K562 (cell line): Measurements from ENCODE around the gene LENG8. TPM values are rescaled to one million over a fixed set of nuclear protein-coding genes. Genes with fewer than 3 reads are reported as not detected.

Source experiments
- ATAC-seq: fragments of 200-7000 bp; cut with Tn5 transposase; 3 replicates; pipeline ENCODE4 v1.9.1; 2020; ENCODE audit warnings: moderate library complexity
- BruUV-seq: library from RNA; stranded (reverse); fragments of 400-500 nt; replicated peaks from 2 replicates; lab custom pipeline; 2021; lab: Mats Ljungman, UMichigan
- CTCF ChIA-PET: fragments of 300-600 bp; formaldehyde crosslinking; extraction: SDS; loops from one replicate; lab custom pipeline; 2021; ENCODE audit warnings: low intra/inter-chr PET ratio; lab: Yijun Ruan, JAX
- POLR2A ChIA-PET: fragments of 300-600, 350-650 bp; sonication (Branson Sonifier 250); formaldehyde crosslinking; extraction: SDS; loops from one replicate; lab custom pipeline; 2021; ENCODE audit warnings: antibody characterized with exemption, inconsistent platforms; lab: Yijun Ruan, JAX
- DNase-seq, 4 experiments: peaks; one replicate each; pipeline versions ENCODE4 v3.0.0 to v3.0.0-alpha.2; 2011 to 2018; ENCODE audit warnings: low spot score in 3 of 4, mixed read lengths in 3 of 4; ENCODE audit errors: extremely low read depth in 1 of 4
- FAIRE-seq: peaks from 2 replicates; lab custom pipeline; 2011; peaks lifted over from hg19 to GRCh38; lab: Jason Lieb, UNC
- H2AFZ ChIP-seq: 2 replicates; pipeline ENCODE4 v1.6.0; 2011; ENCODE audit warnings: low read depth, low read length, control low read depth, inconsistent platforms
- H3K27ac ChIP-seq: fragments of 200-600 bp; 3 replicates; pipeline ENCODE4 v1.8.0; 2011; ENCODE audit warnings: low read depth, mild to moderate bottlenecking, control low read depth, inconsistent platforms, low read length, moderate library complexity, mixed read lengths; ENCODE audit errors: extremely low read depth
- H3K27me3 ChIP-seq, 2 experiments: fragments of 300-600 bp in 1 of 2; 2 replicates in 1 of 2; 3 replicates in 1 of 2; pipeline versions ENCODE4 v1.6.0 to v1.8.0; 2011; ENCODE audit warnings: inconsistent platforms in 2 of 2, low read length in 2 of 2, mild to moderate bottlenecking in 1 of 2, mixed read lengths in 1 of 2, moderate library complexity in 1 of 2; ENCODE audit not compliant: control insufficient read depth in 2 of 2, insufficient read depth in 2 of 2
- H3K36me3 ChIP-seq: fragments of 300-600 bp; 3 replicates; pipeline ENCODE4 v1.8.0; 2011; ENCODE audit warnings: mild to moderate bottlenecking, low read length, inconsistent platforms; ENCODE audit not compliant: control insufficient read depth, insufficient read depth
- H3K4me1 ChIP-seq, 2 experiments: fragments of 200-600 bp in 1 of 2; replicated peaks in 1 of 2; 2 replicates in 1 of 2; 3 replicates in 1 of 2; pipeline versions ENCODE4 v1.5.1 to v1.8.0; 2011; ENCODE audit warnings: inconsistent platforms in 2 of 2, low read length in 2 of 2, mild to moderate bottlenecking in 1 of 2, mixed read lengths in 1 of 2, moderate library complexity in 1 of 2; ENCODE audit not compliant: control insufficient read depth in 2 of 2, insufficient read depth in 2 of 2
- H3K4me2 ChIP-seq: 2 replicates; pipeline ENCODE4 v1.6.1; 2011; ENCODE audit warnings: low read length, control low read depth, inconsistent platforms, mixed read lengths; ENCODE audit not compliant: insufficient read depth
- H3K4me3 ChIP-seq: fragments of 200-600 bp; sonication (generic), shearing (Covaris generic); 2 replicates; pipeline ENCODE4 v1.5.1; 2016; ENCODE audit warnings: control low read depth, inconsistent platforms
- H3K79me2 ChIP-seq: fragments of 200-600 bp; 3 replicates; pipeline ENCODE4 v1.8.0; 2011; ENCODE audit warnings: low read length, inconsistent platforms; ENCODE audit not compliant: control insufficient read depth, insufficient read depth
- H3K9ac ChIP-seq, 2 experiments: 2 replicates each; pipeline versions ENCODE4 v1.6.0 to v1.6.1; 2011; ENCODE audit warnings: low read depth in 2 of 2, low read length in 2 of 2, control low read depth in 1 of 2, inconsistent platforms in 1 of 2, mild to moderate bottlenecking in 1 of 2, mixed read lengths in 1 of 2; ENCODE audit not compliant: insufficient read depth in 1 of 2
- H3K9me1 ChIP-seq: one replicate; pipeline ENCODE4 v1.6.0; 2011; ENCODE audit warnings: inconsistent platforms, mild to moderate bottlenecking, low read length, moderate library complexity; ENCODE audit not compliant: control insufficient read depth, insufficient read depth
- H3K9me3 ChIP-seq: replicated peaks from 2 replicates; pipeline ENCODE4 v1.5.1; 2011; ENCODE audit warnings: low read depth, low read length, inconsistent platforms; ENCODE audit not compliant: control insufficient read depth, insufficient read depth
- H4K20me1 ChIP-seq: replicated peaks from 2 replicates; pipeline ENCODE4 v1.6.1; 2011; ENCODE audit warnings: low read length, inconsistent platforms, mixed read lengths; ENCODE audit not compliant: control insufficient read depth, insufficient read depth
- CHD2 ChIP-seq: IDR thresholded peaks from 2 replicates; pipeline ENCODE4 v1.6.1; 2011; ENCODE audit warnings: low read depth, low read length
- CXXC5 ChIP-seq: fragments of 250-450 bp; sonication (Bioruptor Pico); IDR thresholded peaks from 2 replicates; pipeline ENCODE4 v1.8.0; 2022; ENCODE audit warnings: inconsistent platforms, mild to moderate bottlenecking, moderate library complexity
- HDAC2 ChIP-seq: fragments of 450-650 bp; IDR thresholded peaks from 2 replicates; pipeline ENCODE4 v1.6.1; 2016; ENCODE audit warnings: mild to moderate bottlenecking
- MIER1 ChIP-seq: fragments of 450-650 bp; IDR thresholded peaks from 2 replicates; pipeline ENCODE4 v1.6.1; 2016; ENCODE audit warnings: antibody characterized with exemption, mild to moderate bottlenecking, low read depth
- NKRF ChIP-seq: fragments of 450-650 bp; IDR thresholded peaks from 2 replicates; pipeline ENCODE4 v1.6.1; 2016; ENCODE audit warnings: borderline replicate concordance
- YY1 ChIP-seq, 3 experiments: IDR thresholded peaks; 2 replicates each; pipeline ENCODE4 v1.6.1; 2011; ENCODE audit warnings: low read length in 2 of 3, mild to moderate bottlenecking in 2 of 3, moderate library complexity in 2 of 3, borderline replicate concordance in 1 of 3, control low read depth in 1 of 3, low read depth in 1 of 3; ENCODE audit not compliant: insufficient read depth in 3 of 3, insufficient replicate concordance in 2 of 3, control insufficient read depth in 1 of 3, insufficient read length in 1 of 3; ENCODE audit errors: extremely low read depth in 1 of 3
- ZNF134 ChIP-seq: fragments of 250-450 bp; sonication (Bioruptor Pico); conservative IDR thresholded peaks from 2 replicates; pipeline ENCODE4 v1.4.0; 2020
- ZNF23 ChIP-seq: fragments of 250-450 bp; sonication (Bioruptor Pico); IDR thresholded peaks from 2 replicates; pipeline ENCODE4 v1.4.0; 2020; ENCODE audit warnings: mild to moderate bottlenecking
- ZNF3 ChIP-seq: fragments of 250-450 bp; sonication (Bioruptor Pico); IDR thresholded peaks from 2 replicates; pipeline ENCODE4 v1.5.0; 2021; ENCODE audit warnings: mild to moderate bottlenecking, moderate library complexity
- ZSCAN32 ChIP-seq: fragments of 450-650 bp; formaldehyde crosslinking; IDR thresholded peaks from 2 replicates; pipeline ENCODE4 v1.4.0; 2020; ENCODE audit warnings: mild to moderate bottlenecking, moderate library complexity
- WGBS: fragments of 100-300 bp; shearing (Covaris generic); methylation state at CpG from one replicate; pipeline ENCODE4 v1.1.6; 2016; ENCODE audit warnings: low coverage, mixed read lengths; ENCODE audit not compliant: insufficient coverage; ENCODE audit errors: missing lambda C conversion rate; 5-methylcytosine and 5-hydroxymethylcytosine counted together
- in situ Hi-C: fragments of 300-500 bp; cut with MboI; formaldehyde crosslinking; loops from 4 replicates; pipeline ENCODE4 v1.15.0; 2018; ENCODE audit warnings: inconsistent platforms, mixed read lengths
- intact Hi-C: fragments of 100-400 bp; cut with micrococcal nuclease; formaldehyde crosslinking; loops from 2 replicates; pipeline ENCODE4 v1.14.2; 2022
- polyA plus RNA-seq, 8 experiments: library from polyadenylated mRNA; depleted of rRNA in 4 of 8; stranded (reverse) in 5 of 8; unstranded in 3 of 8; fragments of >200 nt; fragmentation: Nextera tagmentation in 2 of 8; fragmentation: Illumina TruSeq in 1 of 8; extraction: Ambion mirVana in 2 of 8; extraction: Trizol in 1 of 8; gene quantifications; 2 replicates each; pipeline versions ENCODE4 v1.2.1 to v1.2.3, GENCODE V29; 2011 to 2014; ENCODE audit warnings: inconsistent platforms in 1 of 8, missing spikeins in 1 of 8
- total RNA-seq, 7 experiments: library from RNA; depleted of rRNA in 6 of 7; stranded (reverse); fragments of >200 nt in 6 of 7; fragmentation: Illumina TruSeq in 2 of 7; extraction: Trizol in 2 of 7; gene quantifications; 2 replicates each; pipeline versions ENCODE4 v1.2.1 to v1.2.3, GENCODE V29; 2011 to 2021; ENCODE audit warnings: low replicate concordance in 1 of 7
- TF ChIP-seq, protein P1 (sequence below), 3 experiments: IDR thresholded peaks in 2 of 3; conservative IDR thresholded peaks in 1 of 3; 2 replicates each; pipeline ENCODE4 v1.5.1; 2011 to 2012; ENCODE audit warnings: low read length in 3 of 3, mild to moderate bottlenecking in 3 of 3, control low read depth in 2 of 3, improper control_type of control experiment in 1 of 3, inconsistent platforms in 1 of 3, low read depth in 1 of 3, mixed read lengths in 1 of 3, moderate library complexity in 1 of 3; ENCODE audit not compliant: insufficient read depth in 2 of 3
- TF ChIP-seq, protein P2 (sequence below): fragments of 250-450 bp; sonication (Bioruptor Pico); IDR thresholded peaks from 2 replicates; pipeline ENCODE4 v1.8.0; 2022; ENCODE audit warnings: inconsistent platforms

Gene LENG8
- total and polyA plus RNA-seq, 9 of the 15 experiments (the other 6 are each of a cell fraction or from before 2014, with no cell fraction given): 0.74 to 146 (median 28.1) TPM

GRCh38 chr19:54415901-54416673 lies 32.9 kb upstream of the LENG8 start:
- Histone ChIP-seq H3K36me3 (no peaks in the 10 kb centered on the region), H3K27ac (no peak overlapping the region), H3K4me3 (no peak overlapping the region), H3K4me1 (peaks cover 0 to 33% of the 10 kb centered on the region in 2 experiments; a peak in 3 of 5 replicates), H2AFZ (no peak overlapping the region), H3K4me2 (no peak overlapping the region), H3K9me3 (no peaks in the 10 kb centered on the region), H3K27me3 (peaks cover 8 to 17% of the 10 kb centered on the region in 2 experiments), H3K79me2 (no peaks in the 10 kb centered on the region), H3K9me1 (no peaks in the 10 kb centered on the region), H4K20me1 (peaks cover 5% of the 10 kb centered on the region; the same call in 1 of the 2 replicates), H3K9ac (peak overlapping the region in 1 of 2 experiments; percentile 35; a peak in 1 of 4 replicates)
- WGBS: 3% methylated on average over 20 of the region's 28 CpGs
- intact Hi-C loops (no loop called here), in situ Hi-C loops (no loop called here)
- no TSS peak for BruUV-seq
- ChIA-PET CTCF (no interaction called here), POLR2A (no interaction called here)
- no peak for ATAC-seq
- DNase-seq: peak in 2 of 4 experiments; percentile 5 to 6
- FAIRE-seq: no peak
- TF ChIP-seq ZNF3 (CRISPR knock-in tag) (no peak), MIER1 (no peak), CHD2 (no peak), YY1 (IDR thresholded peaks at IDR 0.05; ENCODE audit: borderline replicate concordance in 1 of 3, control insufficient read depth in 1 of 3, extremely low read depth in 1 of 3, insufficient read depth in 3 of 3, insufficient read length in 1 of 3, insufficient replicate concordance in 2 of 3, low read depth in 1 of 3, low read length in 2 of 3) (no peak), ZNF23 (CRISPR knock-in tag) (no peak), ZNF134 (no peak), CXXC5 (no peak), ZSCAN32 (no peak), NKRF (no peak), HDAC2 (no peak)
- TF ChIP-seq, protein P1, sequence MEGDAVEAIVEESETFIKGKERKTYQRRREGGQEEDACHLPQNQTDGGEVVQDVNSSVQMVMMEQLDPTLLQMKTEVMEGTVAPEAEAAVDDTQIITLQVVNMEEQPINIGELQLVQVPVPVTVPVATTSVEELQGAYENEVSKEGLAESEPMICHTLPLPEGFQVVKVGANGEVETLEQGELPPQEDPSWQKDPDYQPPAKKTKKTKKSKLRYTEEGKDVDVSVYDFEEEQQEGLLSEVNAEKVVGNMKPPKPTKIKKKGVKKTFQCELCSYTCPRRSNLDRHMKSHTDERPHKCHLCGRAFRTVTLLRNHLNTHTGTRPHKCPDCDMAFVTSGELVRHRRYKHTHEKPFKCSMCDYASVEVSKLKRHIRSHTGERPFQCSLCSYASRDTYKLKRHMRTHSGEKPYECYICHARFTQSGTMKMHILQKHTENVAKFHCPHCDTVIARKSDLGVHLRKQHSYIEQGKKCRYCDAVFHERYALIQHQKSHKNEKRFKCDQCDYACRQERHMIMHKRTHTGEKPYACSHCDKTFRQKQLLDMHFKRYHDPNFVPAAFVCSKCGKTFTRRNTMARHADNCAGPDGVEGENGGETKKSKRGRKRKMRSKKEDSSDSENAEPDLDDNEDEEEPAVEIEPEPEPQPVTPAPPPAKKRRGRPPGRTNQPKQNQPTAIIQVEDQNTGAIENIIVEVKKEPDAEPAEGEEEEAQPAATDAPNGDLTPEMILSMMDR (IDR thresholded peaks at IDR 0.05 in 2 of 3, conservative IDR thresholded peaks at IDR 0.05 in 1 of 3; ENCODE audit: insufficient read depth in 2 of 3, low read depth in 1 of 3, low read length in 3 of 3): no peak
- TF ChIP-seq, protein P2, sequence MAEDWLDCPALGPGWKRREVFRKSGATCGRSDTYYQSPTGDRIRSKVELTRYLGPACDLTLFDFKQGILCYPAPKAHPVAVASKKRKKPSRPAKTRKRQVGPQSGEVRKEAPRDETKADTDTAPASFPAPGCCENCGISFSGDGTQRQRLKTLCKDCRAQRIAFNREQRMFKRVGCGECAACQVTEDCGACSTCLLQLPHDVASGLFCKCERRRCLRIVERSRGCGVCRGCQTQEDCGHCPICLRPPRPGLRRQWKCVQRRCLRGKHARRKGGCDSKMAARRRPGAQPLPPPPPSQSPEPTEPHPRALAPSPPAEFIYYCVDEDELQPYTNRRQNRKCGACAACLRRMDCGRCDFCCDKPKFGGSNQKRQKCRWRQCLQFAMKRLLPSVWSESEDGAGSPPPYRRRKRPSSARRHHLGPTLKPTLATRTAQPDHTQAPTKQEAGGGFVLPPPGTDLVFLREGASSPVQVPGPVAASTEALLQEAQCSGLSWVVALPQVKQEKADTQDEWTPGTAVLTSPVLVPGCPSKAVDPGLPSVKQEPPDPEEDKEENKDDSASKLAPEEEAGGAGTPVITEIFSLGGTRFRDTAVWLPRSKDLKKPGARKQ (CRISPR knock-in tag): no peak
